Tibial artery (tissue), 4 donors: ENCODE measurements around the gene PLOD3.
A peak's percentile ranks its signal among the peaks of the same experiment; 100 is the strongest.

Experiments
- DNase-seq, 2 donors: peaks; one replicate each; pipeline ENCODE4 v3.0.0-alpha.2; 2019
- H3K27ac ChIP-seq, 2 donors: fragments of 200-600 bp; sonication (generic) in 1 of 2; 1 replicate in 1 of 2; 2 replicates in 1 of 2; pipeline ENCODE4 v1.5.1; 2018 to 2019; ENCODE audit warnings: mild to moderate bottlenecking in 1 of 2
- H3K27me3 ChIP-seq, 2 donors: fragments of 200-600 bp; sonication (generic) in 1 of 2; one replicate each; pipeline versions ENCODE4 v1.5.1 to v1.6.0; 2016 to 2019
- H3K36me3 ChIP-seq, 3 donors: fragments of 200-600 bp; sonication (generic) in 2 of 3; one replicate each; pipeline ENCODE4 v1.5.1; 2016 to 2019; ENCODE audit warnings: mild to moderate bottlenecking in 2 of 3
- H3K4me1 ChIP-seq, 4 donors: fragments of 200-600 bp; sonication (generic) in 2 of 4; 1 replicate in 3 of 4; 2 replicates in 1 of 4; pipeline ENCODE4 v1.5.1; 2016 to 2019
- H3K4me3 ChIP-seq, 2 donors: fragments of 200-600 bp; sonication (generic) in 1 of 2; 1 replicate in 1 of 2; 2 replicates in 1 of 2; pipeline ENCODE4 v1.5.1; 2018 to 2019; ENCODE audit warnings: mild to moderate bottlenecking in 2 of 2
- H3K9me3 ChIP-seq, 3 donors: fragments of 200-600 bp; sonication (generic) in 1 of 3; one replicate each; pipeline ENCODE4 v1.5.1; 2016 to 2019
- intact Hi-C: fragments of 100-400 bp; cut with DNase I; formaldehyde crosslinking; loops from one replicate; pipeline ENCODE4 v1.15.0; 2023; ENCODE audit warnings: low total_unique reads
- TF ChIP-seq, protein P1 (sequence below), 2 experiments: fragments of 200-600 bp in 1 of 2; fragments of 450-650 bp in 1 of 2; IDR thresholded peaks; one replicate each; pipeline ENCODE4 v1.5.1; 2017 to 2019; ENCODE audit warnings: antibody characterized with exemption in 2 of 2, mild to moderate bottlenecking in 1 of 2, moderate library complexity in 1 of 2

PLOD3 gene

GRCh38 chr7:101172854-101173751 is 44.3 kb downstream of the PLOD3 start:
- TF ChIP-seq, protein P1, sequence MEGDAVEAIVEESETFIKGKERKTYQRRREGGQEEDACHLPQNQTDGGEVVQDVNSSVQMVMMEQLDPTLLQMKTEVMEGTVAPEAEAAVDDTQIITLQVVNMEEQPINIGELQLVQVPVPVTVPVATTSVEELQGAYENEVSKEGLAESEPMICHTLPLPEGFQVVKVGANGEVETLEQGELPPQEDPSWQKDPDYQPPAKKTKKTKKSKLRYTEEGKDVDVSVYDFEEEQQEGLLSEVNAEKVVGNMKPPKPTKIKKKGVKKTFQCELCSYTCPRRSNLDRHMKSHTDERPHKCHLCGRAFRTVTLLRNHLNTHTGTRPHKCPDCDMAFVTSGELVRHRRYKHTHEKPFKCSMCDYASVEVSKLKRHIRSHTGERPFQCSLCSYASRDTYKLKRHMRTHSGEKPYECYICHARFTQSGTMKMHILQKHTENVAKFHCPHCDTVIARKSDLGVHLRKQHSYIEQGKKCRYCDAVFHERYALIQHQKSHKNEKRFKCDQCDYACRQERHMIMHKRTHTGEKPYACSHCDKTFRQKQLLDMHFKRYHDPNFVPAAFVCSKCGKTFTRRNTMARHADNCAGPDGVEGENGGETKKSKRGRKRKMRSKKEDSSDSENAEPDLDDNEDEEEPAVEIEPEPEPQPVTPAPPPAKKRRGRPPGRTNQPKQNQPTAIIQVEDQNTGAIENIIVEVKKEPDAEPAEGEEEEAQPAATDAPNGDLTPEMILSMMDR (IDR thresholded peaks at IDR 0.05) = no peak
- Histone ChIP-seq H3K27me3 (peaks cover 11 to 99% of the 10 kb centered on the region in 2 donors), H3K4me1 (peaks cover 4 to 46% (median 33%) of the 10 kb centered on the region in 4 donors), H3K4me3 (peak overlapping the region in 1 of 2 donors; percentile 29), H3K9me3 (no peaks in the 10 kb centered on the region), H3K27ac (no peak overlapping the region), H3K36me3 (no peaks in the 10 kb centered on the region)
- intact Hi-C loops = no loop called here
- DNase-seq = peak in 1 of 2 donors; percentile 75

DNA sequence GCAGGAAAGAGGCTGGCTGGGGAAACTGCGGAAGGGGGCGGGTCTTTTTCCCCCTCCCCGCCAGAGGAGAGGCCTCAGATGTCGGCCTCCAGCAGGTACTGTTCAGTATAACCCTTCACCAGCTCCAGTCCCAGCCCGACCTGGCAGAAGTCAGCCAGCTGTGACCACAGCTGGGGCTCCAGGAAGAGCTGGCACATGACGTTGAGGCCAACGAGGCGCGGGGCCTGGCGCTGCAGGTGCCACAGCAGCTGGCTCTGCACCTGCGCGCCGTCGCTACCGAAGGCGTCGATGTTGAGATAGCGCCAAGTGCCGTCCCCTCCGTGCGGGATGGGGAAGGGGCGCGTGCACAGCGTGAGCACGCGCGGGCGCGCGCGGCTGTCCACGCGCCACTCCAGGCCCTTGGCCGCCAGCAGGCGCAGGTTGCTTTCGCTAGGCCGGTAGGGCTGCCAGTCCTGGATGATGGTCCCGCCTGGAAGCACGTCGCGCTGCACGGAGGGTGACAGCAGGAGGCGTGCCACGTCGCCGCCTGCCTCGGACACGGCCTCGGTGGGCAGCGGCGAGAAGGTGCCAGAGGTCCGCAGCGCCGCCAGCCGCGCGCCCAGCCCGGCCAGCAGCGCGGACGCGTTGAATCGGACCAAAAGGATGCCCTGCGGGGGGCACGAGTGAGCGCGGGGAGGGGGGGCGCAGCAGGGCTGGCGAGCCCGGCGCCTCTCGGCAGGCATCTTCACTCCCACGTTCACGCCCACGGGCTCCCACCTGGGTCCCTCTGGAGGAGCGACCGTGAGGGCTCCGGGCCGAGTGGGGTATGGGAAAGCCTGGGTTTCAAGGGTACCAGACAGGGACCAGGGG is 45.2 kb downstream of the PLOD3 start:
- no peaks in the 10 kb centered on the region for H3K9me3 ChIP-seq
- peaks cover 11 to 99% of the 10 kb centered on the region in 2 donors for H3K27me3 ChIP-seq
- H3K4me3 ChIP-seq = no peak overlapping the region
- TF ChIP-seq, protein P1 (IDR thresholded peaks at IDR 0.05) = no peak
- DNase-seq = no peak
- intact Hi-C loops = no loop called here
- no peaks in the 10 kb centered on the region for H3K36me3 ChIP-seq
- H3K4me1 ChIP-seq = peaks cover 4 to 46% (median 33%) of the 10 kb centered on the region in 4 donors
- no peak overlapping the region for H3K27ac ChIP-seq

DNA sequence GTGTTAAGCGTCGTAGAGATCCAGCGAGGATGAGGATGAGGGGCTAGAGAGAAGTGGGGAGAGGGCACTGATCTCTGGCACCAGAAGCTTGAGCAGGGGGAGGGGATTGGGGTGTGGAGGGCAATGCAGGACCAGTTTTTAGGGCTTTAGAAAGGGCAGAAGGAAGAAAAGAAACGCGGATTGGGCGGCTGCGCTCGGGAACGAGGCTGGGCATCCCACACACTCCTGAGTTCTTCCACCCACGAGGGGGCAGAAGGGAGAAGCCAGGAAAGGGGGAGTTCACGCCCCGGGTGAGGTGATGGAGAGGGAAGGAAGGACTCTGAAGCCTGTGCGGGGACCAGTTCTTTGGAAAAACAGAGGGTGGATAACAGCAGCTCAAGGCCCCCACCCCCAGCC is 45.9 kb downstream of the PLOD3 start:
- DNase-seq = no peak
- H3K4me1 ChIP-seq = peaks cover 4 to 46% (median 33%) of the 10 kb centered on the region in 4 donors
- peaks cover 11 to 99% of the 10 kb centered on the region in 2 donors for H3K27me3 ChIP-seq

GRCh38 chr7:101170617-101171441 is 46.6 kb downstream of the PLOD3 start:
- no peak for DNase-seq
- intact Hi-C loops = no loop called here
- H3K36me3 ChIP-seq = no peaks in the 10 kb centered on the region
- H3K27ac ChIP-seq = no peak overlapping the region
- peaks cover 11 to 99% of the 10 kb centered on the region in 2 donors for H3K27me3 ChIP-seq
- H3K4me3 ChIP-seq = no peak overlapping the region
- no peaks in the 10 kb centered on the region for H3K9me3 ChIP-seq
- H3K4me1 ChIP-seq = peaks cover 4 to 50% (median 35%) of the 10 kb centered on the region in 4 donors
- TF ChIP-seq, protein P1 (IDR thresholded peaks at IDR 0.05) = no peak

More for the DNA sequence above, 45.9 kb downstream of the PLOD3 start:
- H3K27ac ChIP-seq = no peak overlapping the region
- intact Hi-C loops = no loop called here
- TF ChIP-seq, protein P1 (IDR thresholded peaks at IDR 0.05) = no peak
- no peak overlapping the region for H3K4me3 ChIP-seq
- no peaks in the 10 kb centered on the region for H3K36me3 ChIP-seq
- H3K9me3 ChIP-seq = no peaks in the 10 kb centered on the region
